ENCODE measurements around the gene KITLG.

GRCh38 chr12:88558340-88558867 lies 21.9 kb downstream of the KITLG start:
- no peak for TF ChIP-seq CTCF (IDR thresholded peaks at IDR 0.05; ENCODE audit: insufficient read depth, low read depth, low read length)
- TF ChIP-seq EZH2 (IDR thresholded peaks at IDR 0.05; ENCODE audit: insufficient read depth, low read length): no peak

All from astrocyte (in vitro differentiated cells and primary cell).